Endothelial cell (in vitro differentiated cells): ENCODE measurements around the gene MEF2D. TPM values are rescaled to one million over a fixed set of nuclear protein-coding genes. Genes with fewer than 3 reads are reported as not detected.

Source experiments
- DNase-seq: peaks from one replicate; pipeline ENCODE4 v3.0.0; 2021; ENCODE audit warnings: low spot score
- H3K27ac Mint-ChIP-seq: one replicate; pipeline ENCODE4 v1.8.0; 2021; ENCODE audit warnings: mixed read lengths, inconsistent platforms; ENCODE audit not compliant: unreplicated experiment
- H3K27me3 Mint-ChIP-seq: one replicate; pipeline ENCODE4 v1.8.0; 2021; ENCODE audit warnings: mild to moderate bottlenecking, moderate library complexity, mixed read lengths, inconsistent platforms; ENCODE audit not compliant: unreplicated experiment
- H3K36me3 Mint-ChIP-seq: one replicate; pipeline ENCODE4 v1.8.0; 2021; ENCODE audit warnings: mild to moderate bottlenecking, low read depth, mixed read lengths, inconsistent platforms; ENCODE audit not compliant: unreplicated experiment
- H3K4me1 Mint-ChIP-seq: one replicate; pipeline ENCODE4 v1.8.0; 2021; ENCODE audit warnings: mild to moderate bottlenecking, mixed read lengths, inconsistent platforms; ENCODE audit not compliant: unreplicated experiment
- H3K4me3 Mint-ChIP-seq: one replicate; pipeline ENCODE4 v1.8.0; 2021; ENCODE audit warnings: mild to moderate bottlenecking, mixed read lengths, inconsistent platforms; ENCODE audit not compliant: unreplicated experiment
- H3K9me3 Mint-ChIP-seq: one replicate; pipeline ENCODE4 v1.8.0; 2021; ENCODE audit warnings: mixed read lengths, inconsistent platforms; ENCODE audit not compliant: unreplicated experiment
- CTCF ChIP-seq: fragments of 200-600 bp; sonication (generic); IDR thresholded peaks from one replicate; pipeline ENCODE4 v1.5.0; 2021; ENCODE audit warnings: antibody characterized with exemption; ENCODE audit not compliant: unreplicated experiment
- total RNA-seq: library from RNA; stranded (reverse); fragmentation: NEBNext Ultra II Directional; extraction: Animal tissue kit (Norgen Biotek cat#: 25700); gene quantifications from one replicate; pipeline ENCODE4 v1.2.1, GENCODE V29; 2021; ENCODE audit not compliant: unreplicated experiment

The MEF2D gene
- total RNA-seq, 1 donor from 2014 or later = 45.2 TPM

GRCh38 chr1:156547434-156547833 is 46.9 kb upstream of the MEF2D start:
- Mint-ChIP-seq H3K36me3 (peaks cover 14% of the 10 kb centered on the region), H3K27ac (no peak overlapping the region), H3K9me3 (no peaks in the 10 kb centered on the region), H3K4me1 (peaks cover 22% of the 10 kb centered on the region), H3K4me3 (peak overlapping the region; percentile 27), H3K27me3 (peaks cover 1% of the 10 kb centered on the region)
- no peak for TF ChIP-seq CTCF
- no peak for DNase-seq

GRCh38 chr1:156546267-156546666 is 45.7 kb upstream of the MEF2D start:
- Mint-ChIP-seq H3K36me3 (peaks cover 15% of the 10 kb centered on the region), H3K9me3 (no peaks in the 10 kb centered on the region), H3K4me1 (peaks cover 26% of the 10 kb centered on the region), H3K27ac (no peak overlapping the region), H3K4me3 (no peak overlapping the region), H3K27me3 (peaks cover 1% of the 10 kb centered on the region)
- DNase-seq = no peak
- no peak for TF ChIP-seq CTCF

GRCh38 chr1:156544592-156545102 is 44.1 kb upstream of the MEF2D start:
- Mint-ChIP-seq H3K4me1 (peaks cover 26% of the 10 kb centered on the region), H3K9me3 (no peaks in the 10 kb centered on the region), H3K4me3 (no peak overlapping the region), H3K27me3 (peaks cover 1% of the 10 kb centered on the region), H3K36me3 (peaks cover 12% of the 10 kb centered on the region), H3K27ac (no peak overlapping the region)
- TF ChIP-seq CTCF = no peak
- DNase-seq = no peak

GRCh38 chr1:156543066-156543465 is 42.5 kb upstream of the MEF2D start:
- Mint-ChIP-seq H3K9me3 (no peaks in the 10 kb centered on the region), H3K27me3 (peaks cover 1% of the 10 kb centered on the region), H3K4me1 (peaks cover 35% of the 10 kb centered on the region), H3K36me3 (peaks cover 22% of the 10 kb centered on the region), H3K27ac (peak overlapping the region; percentile 33), H3K4me3 (peak overlapping the region; percentile 21)
- no peak for DNase-seq
- TF ChIP-seq CTCF = no peak

- TF ChIP-seq CTCF = no peak
- Mint-ChIP-seq H3K4me1 (peaks cover 35% of the 10 kb centered on the region), H3K27me3 (peaks cover 6% of the 10 kb centered on the region), H3K36me3 (peaks cover 15% of the 10 kb centered on the region), H3K27ac (no peak overlapping the region), H3K9me3 (no peaks in the 10 kb centered on the region), H3K4me3 (no peak overlapping the region)
- no peak for DNase-seq
Measured at GRCh38 chr1:156540955-156541354, 40.4 kb upstream of the MEF2D start.
